ENCODE data around the gene INTS3.

Gene INTS3

GRCh38 chr1:153771261-153771660 is 43.4 kb downstream of the INTS3 start:
- TF ChIP-seq CTCF (IDR thresholded peaks at IDR 0.05; ENCODE audit: borderline replicate concordance, insufficient read depth, low read depth, low read length) = no peak

GRCh38 chr1:153771841-153772593 is 44.2 kb downstream of the INTS3 start:
- peak; percentile 53; the same call in 1 of the 2 replicates for TF ChIP-seq CTCF (IDR thresholded peaks at IDR 0.05; ENCODE audit: borderline replicate concordance, insufficient read depth, low read depth, low read length)

More at GRCh38 chr1:153771261-153771660, 43.4 kb downstream of the INTS3 start:
- no peak overlapping the region for H3K4me3 ChIP-seq (ENCODE audit: low read depth, low read length)

GRCh38 chr1:153773096-153773921 is 45.5 kb downstream of the INTS3 start:
- no peak for TF ChIP-seq CTCF (IDR thresholded peaks at IDR 0.05; ENCODE audit: borderline replicate concordance, insufficient read depth, low read depth, low read length)
- H3K4me3 ChIP-seq (ENCODE audit: low read depth, low read length) = no peak overlapping the region

More at GRCh38 chr1:153771841-153772593, 44.2 kb downstream of the INTS3 start:
- no peak overlapping the region for H3K4me3 ChIP-seq (ENCODE audit: low read depth, low read length)

DNA sequence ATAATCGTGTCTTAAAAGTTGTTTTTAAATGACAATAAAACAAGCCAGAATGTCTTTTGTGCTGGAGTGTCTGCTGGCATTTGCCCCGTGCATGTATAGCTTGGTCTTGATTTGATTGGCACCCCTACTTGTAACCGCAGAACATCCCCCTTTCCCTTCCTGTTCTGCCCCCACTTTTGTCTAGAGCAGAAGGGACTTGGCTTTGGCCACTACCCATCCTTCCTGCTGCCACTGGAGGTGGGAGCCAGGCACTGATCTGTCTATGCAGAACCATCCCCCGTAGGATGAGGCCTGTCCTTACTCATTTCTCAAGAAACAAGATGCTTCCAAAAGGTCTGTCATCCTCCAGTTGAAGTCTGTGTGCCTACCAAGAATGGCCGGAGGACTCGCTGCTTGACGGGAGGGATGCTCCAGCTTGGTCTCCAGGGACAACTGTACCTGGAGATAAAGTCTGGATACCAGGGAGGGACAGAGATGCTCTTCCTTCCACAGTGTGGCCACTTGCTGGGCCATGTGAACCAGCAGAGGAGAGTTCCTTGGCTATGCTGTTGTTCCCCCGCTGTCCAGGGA is 46.3 kb downstream of the INTS3 start:
- TF ChIP-seq CTCF (IDR thresholded peaks at IDR 0.05; ENCODE audit: borderline replicate concordance, insufficient read depth, low read depth, low read length) = no peak
- H3K4me3 ChIP-seq (ENCODE audit: low read depth, low read length) = no peak overlapping the region

- peak within 1 kb of the TSS; percentile 70 for H3K4me3 ChIP-seq (ENCODE audit: low read depth, low read length)
- no peak for TF ChIP-seq CTCF (IDR thresholded peaks at IDR 0.05; ENCODE audit: borderline replicate concordance, insufficient read depth, low read depth, low read length)
Measured at GRCh38 chr1:153774780-153775457, 47.1 kb downstream of the INTS3 start, which contains the start of gene SLC27A3. Gene SLC27A3, plus strand, starts transcription at chr1:153775407. Its CDS starts 91 bp downstream, at chr1:153775498.

- TF ChIP-seq CTCF (IDR thresholded peaks at IDR 0.05; ENCODE audit: borderline replicate concordance, insufficient read depth, low read depth, low read length) = 0 out of 2 replicates have a peak, but pooled peaks have one; percentile 8
- H3K4me3 ChIP-seq (ENCODE audit: low read depth, low read length) = peak overlapping the region; percentile 70
Measured at GRCh38 chr1:153775458-153776327, 47.8 kb downstream of the INTS3 start.

All from GM12875 (cell line).